Heart right ventricle (tissue), 16 donors: ENCODE data around the gene STARD10. TPM values are rescaled to one million over a fixed set of nuclear protein-coding genes. Genes with fewer than 3 reads are reported as not detected.

Source experiments
- ATAC-seq, 8 donors: fragments of 200-7000 bp; cut with Tn5 transposase; one replicate each; pipeline ENCODE4 v1.9.1; 2020; ENCODE audit warnings: mild to moderate bottlenecking in 8 of 8, moderate library complexity in 8 of 8, moderate number of reproducible peaks in 1 of 8
- DNase-seq, 2 donors: peaks; one replicate each; pipeline ENCODE4 v3.0.0-alpha.2; 2020
- H3K27ac ChIP-seq, 10 donors: fragments of 200-600 bp; sonication (generic) in 2 of 10; one replicate each; pipeline versions ENCODE4 v1.5.0 to v1.8.0; 2020 to 2022; ENCODE audit warnings: mild to moderate bottlenecking in 3 of 10
- H3K27me3 ChIP-seq, 7 donors: fragments of 200-600 bp; one replicate each; pipeline ENCODE4 v1.8.0; 2021 to 2022; ENCODE audit warnings: mild to moderate bottlenecking in 2 of 7
- H3K36me3 ChIP-seq, 9 donors: fragments of 200-600 bp; sonication (generic) in 1 of 9; one replicate each; pipeline versions ENCODE4 v1.5.0 to v1.8.0; 2020 to 2022; ENCODE audit warnings: mild to moderate bottlenecking in 2 of 9
- H3K4me1 ChIP-seq, 9 donors: fragments of 200-600 bp; sonication (generic) in 1 of 9; one replicate each; pipeline versions ENCODE4 v1.5.0 to v1.8.0; 2020 to 2022; ENCODE audit warnings: mild to moderate bottlenecking in 4 of 9
- H3K4me3 ChIP-seq, 10 donors: fragments of 200-600 bp; sonication (generic) in 2 of 10; one replicate each; pipeline versions ENCODE4 v1.5.0 to v1.8.0; 2020 to 2022; ENCODE audit warnings: mild to moderate bottlenecking in 7 of 10, moderate library complexity in 2 of 10
- H3K9me3 ChIP-seq, 11 donors: fragments of 200-600 bp in 10 of 11; sonication (generic) in 2 of 11; one replicate each; pipeline versions ENCODE4 v1.5.0 to v1.8.0; 2013 to 2022; ENCODE audit warnings: mild to moderate bottlenecking in 2 of 11, control low read depth in 1 of 11, moderate library complexity in 1 of 11
- WGBS, 2 donors: extraction: QIAGEN DNeasy Blood & Tissue Kit; methylation state at CpG; one replicate each; pipeline ENCODE4 v1.1.7; 2013; ENCODE audit warnings: inconsistent platforms in 1 of 2; 5-methylcytosine and 5-hydroxymethylcytosine counted together
- intact Hi-C, 10 donors: fragments of 100-400 bp; cut with DNase I; formaldehyde crosslinking; loops; one replicate each; pipeline versions ENCODE4 v1.11.1 to v1.14.2; 2022
- microRNA-seq, 2 donors: library from miRNA; unstranded; fragments of <30 nt; microRNA quantifications; one replicate each; pipeline ENCODE4 v1.2.0, GENCODE V29; 2021
- polyA plus RNA-seq, 2 donors: library from polyadenylated mRNA; stranded (reverse); fragments of 200-250 nt; gene quantifications; one replicate each; pipeline ENCODE4 v1.2.3, GENCODE V29; 2013
- total RNA-seq, 10 donors: library from RNA; stranded (reverse); fragmentation: NEBNext Ultra II Directional in 3 of 10; extraction: Animal tissue kit (Norgen Biotek cat#: 25700) in 3 of 10; gene quantifications; one replicate each; pipeline versions ENCODE4 v1.2.1 to v1.2.4, GENCODE V29; 2021 to 2023
- TF ChIP-seq, protein P1 (sequence below), 9 donors: fragments of 200-600 bp; sonication (generic) in 2 of 9; IDR thresholded peaks; one replicate each; pipeline versions ENCODE4 v1.5.0 to v1.8.0; 2021 to 2022; ENCODE audit warnings: antibody characterized with exemption in 9 of 9, mild to moderate bottlenecking in 5 of 9, moderate library complexity in 1 of 9
- donor health status: Arrhythmogenic right ventricular cardiomyopathy.
- donor health status: ischemic (EF 13 %, LVEDD 7.1; RV severe dilation, severe dysfunction).
- donor health status: healthy with polysubstance abuse.
- donor health status: DM: no; HTN: yes; CAD: no.
- donor health status: DM: no; HTN: no; CAD: no.
- donor health status: ischemic (EF 25% LVEDD 6.9; RV normal size, moderate dysfunction).
- donor health status: ischemic (EF 25% LVEDD 5.7; RV mildly dilated, moderate dysfunction).
- donor health status: healthy.
- donor health status: DM: yes; HTN: yes; CAD: no.
- donor health status: Ischemic cardiomyopathy.
- donor health status: ischemic (EF 35%, LVEDD 5.7; RV mildly dilated, moderate dysfunction).
- donor health status: nonischemic (EF 11% LVEDD 7.7; RV severe dilation, severe dysfunction).
- donor health status: DM: yes; HTN: yes; CAD: no.
- donor health status: PGD.
- donor health status: ischemic (EF 29% LVEDD 5.4; RV normal size, mild dysfunction).
- donor health status: nonischemic (EF 23%, LVEDD 6.1; RV moderate dilation, normal function).

STARD10 gene
- total and polyA plus RNA-seq, 12 donors: 36.1 to 291 (median 51.3) TPM

DNA sequence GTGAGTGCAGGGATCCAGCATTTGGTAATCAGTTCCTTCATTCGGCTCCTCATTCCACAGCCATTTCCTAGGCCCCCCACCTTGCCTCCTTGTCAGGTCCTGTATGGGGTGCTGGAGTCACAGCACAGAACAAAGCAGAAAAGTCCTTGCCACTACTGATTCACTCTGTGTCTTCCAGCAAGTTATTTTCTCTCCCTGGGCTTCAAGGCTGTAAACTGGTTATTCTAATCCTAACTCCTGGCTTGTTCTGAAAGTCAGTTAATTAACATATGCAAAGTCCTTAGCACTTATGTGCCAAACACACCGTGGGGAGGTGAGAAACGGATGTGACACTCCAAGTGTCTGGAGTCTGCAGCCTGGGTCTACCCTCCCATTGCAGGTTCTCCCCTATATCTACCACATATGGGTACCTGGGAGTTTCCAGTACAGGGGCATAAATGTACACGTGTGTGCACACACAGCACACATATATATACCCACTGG lies 89.0 kb downstream of the STARD10 start:
- Histone ChIP-seq H3K27me3 (no peaks in the 10 kb centered on the region), H3K27ac (peak overlapping the region in 4 of 10 donors; percentile 38 to 71 (median 63)), H3K9me3 (no peaks in the 10 kb centered on the region), H3K4me1 (peaks cover 3 to 47% (median 16%) of the 10 kb centered on the region in 9 donors), H3K36me3 (peaks cover 0 to 100% (median 57%) of the 10 kb centered on the region in 9 donors), H3K4me3 (no peak overlapping the region)
- intact Hi-C loops: no loop called here
- ATAC-seq (no peak), DNase-seq (no peak)
- TF ChIP-seq, protein P1, sequence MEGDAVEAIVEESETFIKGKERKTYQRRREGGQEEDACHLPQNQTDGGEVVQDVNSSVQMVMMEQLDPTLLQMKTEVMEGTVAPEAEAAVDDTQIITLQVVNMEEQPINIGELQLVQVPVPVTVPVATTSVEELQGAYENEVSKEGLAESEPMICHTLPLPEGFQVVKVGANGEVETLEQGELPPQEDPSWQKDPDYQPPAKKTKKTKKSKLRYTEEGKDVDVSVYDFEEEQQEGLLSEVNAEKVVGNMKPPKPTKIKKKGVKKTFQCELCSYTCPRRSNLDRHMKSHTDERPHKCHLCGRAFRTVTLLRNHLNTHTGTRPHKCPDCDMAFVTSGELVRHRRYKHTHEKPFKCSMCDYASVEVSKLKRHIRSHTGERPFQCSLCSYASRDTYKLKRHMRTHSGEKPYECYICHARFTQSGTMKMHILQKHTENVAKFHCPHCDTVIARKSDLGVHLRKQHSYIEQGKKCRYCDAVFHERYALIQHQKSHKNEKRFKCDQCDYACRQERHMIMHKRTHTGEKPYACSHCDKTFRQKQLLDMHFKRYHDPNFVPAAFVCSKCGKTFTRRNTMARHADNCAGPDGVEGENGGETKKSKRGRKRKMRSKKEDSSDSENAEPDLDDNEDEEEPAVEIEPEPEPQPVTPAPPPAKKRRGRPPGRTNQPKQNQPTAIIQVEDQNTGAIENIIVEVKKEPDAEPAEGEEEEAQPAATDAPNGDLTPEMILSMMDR (IDR thresholded peaks at IDR 0.05): no peak
- 52 to 57% methylated on average over 4 of the region's 4 CpGs for WGBS, 2 donors

Small RNA genes lying within 50 kb of the gene (microRNA-seq; reads per million reads assigned to microRNA genes)
- 0 reads per million in 2 donors for gene MIR4692

Other genes starting within 250 kb of the STARD10 start
- gene PDE2A, start 119.6 kb downstream of the STARD10 start, total RNA-seq: 10 to 100 TPM; 10.4 to 44.4 (median 30.2) TPM
- 10 to 100 TPM; 28.4 to 47.6 TPM for gene PDE2A, start 119.6 kb downstream of the STARD10 start, polyA plus RNA-seq
- gene ARAP1, start 41.6 kb downstream of the STARD10 start, total RNA-seq: 10 to 100 TPM; 30.4 to 68.3 (median 40.8) TPM
- 10 to 100 TPM; 35.8 to 58.7 TPM for gene ARAP1, start 41.6 kb downstream of the STARD10 start, polyA plus RNA-seq
- 10 to 100 TPM in 7 of 10 donors, 1 to 10 TPM in 3; 8.0 to 23.9 (median 12.3) TPM for gene ATG16L2, start 20.4 kb upstream of the STARD10 start, total RNA-seq
- 10 to 100 TPM; 10.3 to 66.9 TPM for gene ATG16L2, start 20.4 kb upstream of the STARD10 start, polyA plus RNA-seq